Measurements from ENCODE around the gene TBC1D9.

TBC1D9 gene

DNA sequence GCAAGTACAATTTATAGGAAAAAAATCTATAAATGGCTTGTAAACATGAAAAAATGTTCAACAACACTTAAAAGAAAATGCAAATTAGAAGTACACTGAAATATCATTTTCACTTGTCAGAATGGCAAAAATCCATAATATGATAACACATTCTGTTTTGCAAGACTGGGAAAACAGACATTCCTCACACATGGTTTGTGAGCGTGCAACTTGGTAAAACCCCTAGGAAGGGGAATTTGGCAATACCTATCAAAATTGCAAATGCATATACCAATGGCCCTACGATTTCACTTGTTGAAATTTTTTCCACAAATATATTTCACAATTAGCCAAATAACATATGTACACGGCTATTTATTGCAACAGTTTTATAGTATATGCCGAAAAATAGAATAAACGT, 31.4 kb downstream of the TBC1D9 start:
- H3K9me3 Mint-ChIP-seq = no peaks in the 10 kb centered on the region
- H3K27me3 Mint-ChIP-seq = no peaks in the 10 kb centered on the region
- ATAC-seq (replicated peaks) (no peak), DNase-seq (no peak)
- H3K4me3 Mint-ChIP-seq = no peak overlapping the region
- no peaks in the 10 kb centered on the region for H3K36me3 Mint-ChIP-seq
- H3K4me1 Mint-ChIP-seq = peaks cover 30 to 58% of the 10 kb centered on the region in 2 donors
- no peak overlapping the region for H3K27ac Mint-ChIP-seq

DNA sequence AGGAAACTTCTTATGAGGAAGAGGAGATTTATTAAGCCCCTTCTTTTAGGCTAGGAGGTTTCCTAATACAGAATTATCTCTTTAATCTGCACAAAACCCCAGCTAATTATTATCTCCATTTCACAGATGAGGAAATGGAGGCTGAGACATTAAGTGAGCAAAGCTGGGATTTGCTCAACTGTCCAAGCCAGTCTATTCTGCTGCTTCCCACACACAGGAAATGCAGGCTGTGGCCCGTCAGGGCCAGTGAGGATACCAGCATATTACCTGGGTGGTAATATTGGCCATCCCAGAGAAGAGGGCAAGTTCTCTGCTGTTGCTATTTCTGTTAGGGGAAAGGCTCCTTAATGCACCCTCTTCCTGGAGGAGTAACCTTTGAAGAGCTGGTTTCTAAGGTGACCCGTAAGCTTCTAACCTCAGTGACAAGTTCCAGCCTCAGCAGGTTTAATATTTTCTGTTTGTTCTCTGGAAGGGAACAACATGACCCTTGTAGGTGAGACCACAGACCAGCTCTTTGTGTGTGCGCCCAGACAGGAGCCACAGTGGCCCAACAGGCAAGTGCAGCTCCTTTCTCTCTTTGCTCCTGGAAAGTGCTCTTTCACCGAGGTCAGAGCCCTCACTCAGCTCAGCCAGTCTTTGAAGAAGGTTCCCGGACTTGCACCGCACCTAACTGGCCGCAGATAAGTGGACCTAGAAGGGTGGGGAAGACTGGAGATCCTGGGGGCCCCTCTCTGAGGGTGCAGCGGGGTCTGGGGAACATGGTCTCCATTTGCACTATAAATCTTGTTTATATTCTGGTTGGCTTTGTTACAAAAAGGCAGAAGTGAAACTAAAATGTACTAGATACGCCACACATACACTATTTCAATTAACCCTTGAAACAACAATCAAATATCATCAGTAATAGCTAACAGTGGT, 35.5 kb downstream of the TBC1D9 start:
- peak overlapping the region; percentile 97 for H3K27ac Mint-ChIP-seq
- ATAC-seq (replicated peaks) = peak; percentile 60 to 71
- peaks cover 39 to 65% of the 10 kb centered on the region in 2 donors for H3K4me1 Mint-ChIP-seq
- no peaks in the 10 kb centered on the region for H3K27me3 Mint-ChIP-seq
- H3K36me3 Mint-ChIP-seq = peaks cover 1 to 2% of the 10 kb centered on the region in 2 donors
- no peak for DNase-seq
- peak overlapping the region; percentile 81 to 89 for H3K4me3 Mint-ChIP-seq
- H3K9me3 Mint-ChIP-seq = no peaks in the 10 kb centered on the region

DNA sequence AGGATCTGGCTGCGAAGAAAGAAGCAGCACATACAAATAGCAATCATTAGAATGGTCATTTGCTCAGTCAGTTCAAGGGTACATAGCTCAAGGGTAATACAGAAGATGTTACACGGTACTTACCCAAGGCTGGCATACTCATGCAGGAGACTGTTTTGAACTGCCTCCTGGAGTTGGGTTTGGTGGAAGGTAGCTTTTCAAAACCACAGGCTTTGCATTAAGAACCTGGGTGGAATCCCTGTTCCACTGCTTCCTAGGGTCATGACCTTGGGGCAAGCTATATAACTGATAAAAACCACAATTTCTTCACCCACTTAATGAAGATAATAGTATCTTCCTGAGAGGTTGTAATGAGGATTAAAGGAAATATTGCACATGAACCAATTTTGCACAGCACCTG, 36.5 kb downstream of the TBC1D9 start:
- Mint-ChIP-seq H3K27ac (peak overlapping the region; percentile 88), H3K36me3 (peaks cover 3 to 5% of the 10 kb centered on the region in 2 donors), H3K4me3 (peak overlapping the region; percentile 53 to 70), H3K4me1 (peaks cover 39 to 69% of the 10 kb centered on the region in 2 donors), H3K27me3 (no peaks in the 10 kb centered on the region), H3K9me3 (no peaks in the 10 kb centered on the region)
- DNase-seq (no peak), ATAC-seq (replicated peaks) (peak; percentile 77 to 80)

DNA sequence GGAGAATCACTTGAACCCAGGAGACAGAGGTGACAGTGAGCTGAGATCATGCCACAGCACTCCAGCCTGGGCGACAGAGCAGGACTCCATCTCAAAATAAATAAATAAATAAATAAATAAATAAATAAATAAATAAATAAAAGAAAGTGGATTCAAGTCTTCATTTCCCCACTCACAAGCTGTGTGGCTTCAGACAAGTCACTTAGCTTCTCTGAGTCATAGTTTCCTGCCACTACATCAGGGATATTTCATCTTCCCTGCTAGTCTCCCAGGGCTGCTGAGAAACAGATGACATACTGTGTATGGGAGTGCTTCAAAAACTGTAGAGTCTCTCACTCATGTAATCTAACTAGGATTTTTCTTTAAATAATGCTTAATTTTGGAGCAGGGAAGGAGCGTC, 37.2 kb downstream of the TBC1D9 start:
- no peak for DNase-seq
- peaks cover 39 to 69% of the 10 kb centered on the region in 2 donors for H3K4me1 Mint-ChIP-seq
- peak in 1 of 2 donors; percentile 39 for ATAC-seq (replicated peaks)

DNA sequence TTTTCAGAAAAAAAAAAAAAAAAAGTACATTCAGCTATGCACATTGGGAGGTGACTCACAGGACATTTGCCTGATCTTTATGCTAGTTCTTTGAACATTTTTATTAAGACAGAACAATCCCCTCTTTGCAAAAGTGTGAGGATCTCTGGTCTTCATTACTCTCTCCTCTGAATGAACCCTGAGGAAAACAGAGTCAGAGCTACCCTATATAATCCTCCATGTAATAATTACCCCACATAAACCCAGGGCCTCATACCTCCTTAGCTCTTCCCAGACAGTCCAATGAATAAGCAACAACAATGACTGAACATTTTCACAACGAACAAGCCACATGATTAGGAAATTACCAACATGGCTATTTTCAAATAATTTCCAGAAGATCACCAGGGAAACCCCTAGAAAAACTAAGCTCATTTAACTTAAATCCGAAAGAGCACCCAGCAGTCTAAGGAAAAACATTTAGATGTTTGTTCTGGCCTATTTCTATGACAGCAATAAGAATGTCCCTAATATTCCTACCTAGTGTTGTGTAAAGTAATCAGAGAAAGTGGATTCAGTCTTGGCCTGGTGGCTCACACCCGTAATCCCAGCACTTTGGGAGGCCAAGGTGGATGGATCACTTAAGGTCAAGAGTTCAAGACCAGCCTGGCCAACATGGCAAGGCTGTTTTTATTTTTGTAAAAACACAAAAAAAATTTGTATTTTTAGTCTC, 37.8 kb downstream of the TBC1D9 start:
- H3K4me3 Mint-ChIP-seq = peak overlapping the region in 1 of 2 donors; percentile 31
- no peaks in the 10 kb centered on the region for H3K9me3 Mint-ChIP-seq

More for the DNA sequence above, 37.2 kb downstream of the TBC1D9 start:
- Mint-ChIP-seq H3K27ac (peak overlapping the region; percentile 0), H3K36me3 (peaks cover 3 to 5% of the 10 kb centered on the region in 2 donors), H3K4me3 (peak overlapping the region in 1 of 2 donors; percentile 30), H3K27me3 (no peaks in the 10 kb centered on the region), H3K9me3 (no peaks in the 10 kb centered on the region)

DNA sequence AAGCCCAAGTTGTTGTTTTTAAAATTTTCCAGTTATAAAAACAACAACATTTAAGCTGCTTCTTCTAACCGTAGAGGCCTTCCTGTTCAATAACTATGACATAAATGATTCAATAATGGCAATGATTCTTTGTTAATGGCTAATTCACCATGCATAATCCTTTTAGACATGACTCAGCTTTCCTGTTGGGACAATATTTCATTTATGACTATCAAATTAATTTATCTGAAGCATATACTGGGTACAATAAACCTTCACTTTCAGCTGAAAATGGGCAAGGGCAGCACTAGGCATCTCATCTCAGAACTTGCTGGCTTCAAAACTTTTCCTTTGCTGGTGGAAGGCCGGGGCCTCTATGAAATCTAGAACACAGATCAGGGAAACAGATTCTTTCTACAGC, 38.9 kb downstream of the TBC1D9 start:
- Mint-ChIP-seq H3K36me3 (peaks cover 3 to 5% of the 10 kb centered on the region in 2 donors), H3K27me3 (no peaks in the 10 kb centered on the region), H3K9me3 (no peaks in the 10 kb centered on the region), H3K4me3 (no peak overlapping the region), H3K27ac (no peak overlapping the region), H3K4me1 (peaks cover 36 to 62% of the 10 kb centered on the region in 2 donors)
- DNase-seq = no peak
- ATAC-seq (replicated peaks) = no peak

More for the DNA sequence above, 37.8 kb downstream of the TBC1D9 start:
- H3K36me3 Mint-ChIP-seq = peaks cover 3 to 5% of the 10 kb centered on the region in 2 donors
- no peaks in the 10 kb centered on the region for H3K27me3 Mint-ChIP-seq
- H3K4me1 Mint-ChIP-seq = peaks cover 39 to 69% of the 10 kb centered on the region in 2 donors
- peak overlapping the region; percentile 74 for H3K27ac Mint-ChIP-seq
- DNase-seq (no peak), ATAC-seq (replicated peaks) (no peak)

DNA sequence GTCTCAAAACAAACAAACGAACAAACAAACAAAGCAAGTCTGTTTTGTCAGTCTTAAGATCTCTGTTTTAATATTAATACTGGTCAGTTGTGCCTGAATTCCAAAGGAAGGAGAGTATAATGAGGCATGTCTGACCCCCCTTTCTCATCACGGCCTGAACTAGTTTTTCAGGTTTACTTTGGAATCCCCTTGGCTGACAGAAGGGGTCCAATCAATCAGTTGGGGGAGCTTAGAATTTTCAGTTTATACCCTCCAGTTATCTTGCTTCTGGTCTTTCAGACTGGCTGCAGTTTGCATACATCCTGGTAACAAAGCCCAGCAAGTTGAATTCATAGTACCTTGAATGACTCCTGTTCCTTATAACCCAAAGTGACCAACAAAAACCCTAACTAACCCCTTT, 41.1 kb downstream of the TBC1D9 start:
- Mint-ChIP-seq H3K4me1 (peaks cover 30 to 55% of the 10 kb centered on the region in 2 donors), H3K4me3 (no peak overlapping the region), H3K9me3 (no peaks in the 10 kb centered on the region), H3K27me3 (no peaks in the 10 kb centered on the region), H3K27ac (no peak overlapping the region), H3K36me3 (peaks cover 3 to 5% of the 10 kb centered on the region in 2 donors)
- DNase-seq (no peak), ATAC-seq (replicated peaks) (no peak)

DNA sequence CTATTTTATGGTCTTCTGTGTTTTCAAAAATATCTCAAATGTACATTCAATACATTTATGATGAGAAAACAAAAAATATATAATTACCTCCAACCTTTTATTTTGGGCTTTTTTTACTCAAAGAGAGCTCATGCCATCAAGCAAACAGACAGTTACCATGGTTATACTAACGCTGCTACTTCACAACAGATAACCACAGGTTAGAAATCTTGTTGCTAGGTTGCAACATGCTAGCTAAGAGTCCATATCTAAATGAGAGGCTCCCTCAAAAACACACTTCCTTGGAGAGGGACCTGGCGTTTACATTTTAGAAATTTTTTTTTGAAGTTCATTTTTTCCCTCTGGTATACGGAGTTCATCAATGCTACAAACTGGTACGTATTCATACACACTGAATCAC, 44.3 kb downstream of the TBC1D9 start:
- no peak for DNase-seq
- Mint-ChIP-seq H3K4me3 (no peak overlapping the region), H3K9me3 (no peaks in the 10 kb centered on the region), H3K4me1 (peaks cover 17 to 42% of the 10 kb centered on the region in 2 donors), H3K27ac (no peak overlapping the region), H3K36me3 (peaks cover 3 to 8% of the 10 kb centered on the region in 2 donors), H3K27me3 (no peaks in the 10 kb centered on the region)
- no peak for ATAC-seq (replicated peaks)

DNA sequence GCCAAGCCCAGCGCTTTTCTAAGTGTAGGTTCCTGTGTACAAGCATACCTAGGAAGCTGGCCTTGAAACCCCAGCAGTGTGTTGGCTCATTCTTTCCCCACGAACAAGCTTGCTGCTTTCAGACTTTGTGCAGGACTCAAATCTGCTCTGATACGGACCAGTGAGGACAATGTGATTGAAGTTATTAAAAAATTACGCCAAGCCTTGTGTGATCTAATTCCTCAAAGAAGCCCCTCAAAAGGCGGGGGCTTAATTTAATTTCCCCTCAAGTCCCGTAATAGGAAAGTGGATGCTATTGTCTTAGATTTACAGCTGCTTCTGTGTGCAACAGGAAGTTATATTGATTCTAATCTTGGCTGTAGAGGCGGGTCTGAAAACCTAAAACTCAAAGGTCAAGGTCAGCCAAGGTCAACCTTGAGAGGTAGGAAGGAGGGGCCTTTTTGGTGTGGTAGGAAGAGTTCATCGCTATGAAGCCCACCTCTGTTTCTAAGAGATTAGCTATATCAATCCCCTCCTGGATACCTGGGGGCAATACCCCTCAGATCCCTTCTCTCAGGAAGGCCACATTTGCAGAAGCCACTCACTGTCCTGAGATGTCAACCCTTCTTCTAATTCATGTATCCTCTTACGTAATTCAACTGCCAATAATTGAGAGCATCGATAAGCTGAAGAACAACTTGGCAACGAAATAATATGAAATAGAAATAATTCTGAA, 45.1 kb downstream of the TBC1D9 start:
- DNase-seq (no peak), ATAC-seq (replicated peaks) (peak; percentile 33 to 41)
- Mint-ChIP-seq H3K27ac (peak overlapping the region; percentile 67), H3K4me3 (peak overlapping the region in 1 of 2 donors; percentile 29), H3K36me3 (peaks cover 3 to 8% of the 10 kb centered on the region in 2 donors), H3K4me1 (peaks cover 18 to 42% of the 10 kb centered on the region in 2 donors), H3K9me3 (no peaks in the 10 kb centered on the region), H3K27me3 (no peaks in the 10 kb centered on the region)

DNA sequence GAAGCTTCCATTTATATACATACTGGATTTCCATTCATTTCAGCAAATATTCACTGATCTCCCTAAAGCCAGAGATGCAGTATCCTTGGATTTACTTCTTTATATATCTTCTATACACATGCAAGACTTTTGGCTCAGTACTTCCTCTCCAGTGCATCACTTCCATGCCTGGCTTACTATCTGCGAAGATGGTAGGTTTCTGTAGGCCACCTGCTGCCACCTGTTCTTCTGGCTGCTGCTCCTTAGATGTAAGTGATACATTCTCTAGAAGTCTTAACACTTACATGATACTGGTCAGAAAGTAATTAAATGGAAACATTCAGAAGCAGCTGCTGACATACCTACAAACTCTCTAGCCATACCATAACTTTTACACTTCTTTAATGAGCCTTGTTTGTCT, 48.9 kb downstream of the TBC1D9 start:
- H3K4me3 Mint-ChIP-seq = no peak overlapping the region
- H3K27ac Mint-ChIP-seq = no peak overlapping the region
- H3K9me3 Mint-ChIP-seq = peaks cover 0 to 3% of the 10 kb centered on the region in 2 donors
- peaks cover 31 to 59% of the 10 kb centered on the region in 2 donors for H3K4me1 Mint-ChIP-seq
- DNase-seq = no peak
- peak; percentile 33 to 60 for ATAC-seq (replicated peaks)
- H3K36me3 Mint-ChIP-seq = peaks cover 0 to 3% of the 10 kb centered on the region in 2 donors
- no peaks in the 10 kb centered on the region for H3K27me3 Mint-ChIP-seq

DNA sequence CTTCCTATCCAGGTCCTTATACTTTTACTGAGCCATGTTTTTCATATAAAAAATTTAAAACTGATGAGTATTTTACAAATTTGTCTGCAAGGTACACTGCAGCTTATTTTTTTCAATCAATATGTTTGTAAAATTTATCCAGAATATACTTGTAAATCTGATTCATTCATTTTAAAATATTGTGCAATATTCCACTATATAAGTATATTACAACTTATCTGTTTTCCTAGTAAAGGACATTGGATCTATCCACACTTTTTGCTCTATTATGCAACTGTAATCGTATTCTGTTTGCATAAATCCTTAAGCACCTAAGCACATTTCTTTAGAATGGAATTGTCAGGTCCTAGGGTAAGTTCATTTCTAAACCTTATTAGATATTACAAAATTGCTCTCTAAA, 49.5 kb downstream of the TBC1D9 start:
- Mint-ChIP-seq H3K36me3 (peaks cover 0 to 4% of the 10 kb centered on the region in 2 donors), H3K27ac (no peak overlapping the region), H3K27me3 (no peaks in the 10 kb centered on the region), H3K4me1 (peaks cover 32 to 65% of the 10 kb centered on the region in 2 donors), H3K9me3 (peaks cover 0 to 3% of the 10 kb centered on the region in 2 donors), H3K4me3 (no peak overlapping the region)
- DNase-seq = no peak
- ATAC-seq (replicated peaks) = no peak

DNA sequence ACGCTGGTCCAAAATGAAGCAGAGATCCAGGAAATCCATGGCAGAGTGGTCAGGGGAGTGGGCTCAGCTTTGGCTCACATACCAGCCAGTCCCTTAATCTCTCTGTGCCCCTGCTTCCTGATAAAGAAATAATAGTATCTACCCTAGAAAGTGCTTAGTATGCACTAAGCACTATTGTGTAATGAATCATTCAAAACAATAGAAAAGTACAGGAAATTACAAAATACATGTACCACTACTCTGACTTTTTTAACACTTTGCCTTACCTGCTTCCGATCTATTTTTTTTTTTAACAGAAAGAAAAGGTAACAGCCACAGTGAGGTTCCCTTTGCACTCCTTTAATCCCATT, 49.9 kb downstream of the TBC1D9 start:
- peaks cover 0 to 3% of the 10 kb centered on the region in 2 donors for H3K9me3 Mint-ChIP-seq
- DNase-seq = no peak
- H3K27me3 Mint-ChIP-seq = no peaks in the 10 kb centered on the region
- H3K4me3 Mint-ChIP-seq = no peak overlapping the region
- ATAC-seq (replicated peaks) = no peak
- H3K27ac Mint-ChIP-seq = no peak overlapping the region
- peaks cover 1 to 9% of the 10 kb centered on the region in 2 donors for H3K36me3 Mint-ChIP-seq
- H3K4me1 Mint-ChIP-seq = peaks cover 32 to 63% of the 10 kb centered on the region in 2 donors

DNA sequence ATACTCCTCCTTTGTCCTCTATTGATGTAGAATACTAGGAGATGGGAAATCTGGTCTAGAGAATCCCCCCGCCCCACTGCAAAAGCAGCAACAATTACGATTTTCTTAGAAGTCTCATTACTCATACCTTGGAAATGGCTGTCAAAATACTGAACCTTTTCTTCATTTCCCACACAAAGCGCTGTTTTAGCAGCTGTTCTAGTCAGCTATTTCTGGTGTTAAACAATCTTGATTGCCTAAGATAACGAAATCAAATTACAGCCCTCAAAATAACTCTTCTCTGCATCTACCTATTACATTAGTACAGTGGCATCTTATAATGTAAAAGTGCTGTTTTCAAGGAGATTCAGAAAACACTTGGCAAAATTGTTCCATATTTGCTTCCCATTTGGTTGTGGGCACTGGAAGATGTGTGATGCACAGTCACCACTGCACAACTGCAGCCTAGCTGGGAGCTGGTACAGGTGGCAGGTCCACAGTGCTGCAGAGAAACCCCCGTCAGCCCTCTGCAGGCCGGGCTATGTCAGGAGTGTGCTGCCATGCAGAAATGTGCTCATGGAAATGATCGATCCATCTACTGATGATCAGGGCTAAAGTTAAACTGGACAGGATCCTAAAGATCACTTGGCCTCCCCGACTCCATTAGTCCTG, 50.4 kb downstream of the TBC1D9 start:
- Mint-ChIP-seq H3K27ac (peak overlapping the region; percentile 14), H3K36me3 (peaks cover 5 to 14% of the 10 kb centered on the region in 2 donors), H3K4me3 (no peak overlapping the region), H3K27me3 (no peaks in the 10 kb centered on the region), H3K4me1 (peaks cover 29 to 63% of the 10 kb centered on the region in 2 donors), H3K9me3 (peaks cover 0 to 3% of the 10 kb centered on the region in 2 donors)
- DNase-seq = no peak
- ATAC-seq (replicated peaks) = no peak

All from stimulated activated naive B cell treated with anti-CD40 and anti-IgM and Interleukin-4, amounts not matched to agents 10 μg/mL and 1 μg/mL and 100 μg/mL, for 72 hours (primary cell).